PC-3 (cell line): ENCODE measurements around the gene UBE2B.

Experiments used
- EZH2 ChIP-seq: fragments of 300-600 bp; sonication (generic); IDR thresholded peaks from one replicate; pipeline ENCODE4 v1.6.1; 2017; ENCODE audit warnings: antibody characterized with exemption, mild to moderate bottlenecking, low read length; ENCODE audit not compliant: unreplicated experiment
- EZH2phosphoT487 ChIP-seq: fragments of 300-600 bp; sonication (generic); IDR thresholded peaks from 2 replicates; pipeline ENCODE4 v1.6.1; 2018; ENCODE audit warnings: mild to moderate bottlenecking, antibody characterized with exemption, low read length, borderline replicate concordance
- TF ChIP-seq, protein P1 (sequence below): fragments of 300-600 bp; sonication (generic); conservative IDR thresholded peaks from 2 replicates; pipeline ENCODE4 v1.5.1; 2017; ENCODE audit warnings: antibody characterized with exemption, low read depth, mild to moderate bottlenecking, low read length

DNA sequence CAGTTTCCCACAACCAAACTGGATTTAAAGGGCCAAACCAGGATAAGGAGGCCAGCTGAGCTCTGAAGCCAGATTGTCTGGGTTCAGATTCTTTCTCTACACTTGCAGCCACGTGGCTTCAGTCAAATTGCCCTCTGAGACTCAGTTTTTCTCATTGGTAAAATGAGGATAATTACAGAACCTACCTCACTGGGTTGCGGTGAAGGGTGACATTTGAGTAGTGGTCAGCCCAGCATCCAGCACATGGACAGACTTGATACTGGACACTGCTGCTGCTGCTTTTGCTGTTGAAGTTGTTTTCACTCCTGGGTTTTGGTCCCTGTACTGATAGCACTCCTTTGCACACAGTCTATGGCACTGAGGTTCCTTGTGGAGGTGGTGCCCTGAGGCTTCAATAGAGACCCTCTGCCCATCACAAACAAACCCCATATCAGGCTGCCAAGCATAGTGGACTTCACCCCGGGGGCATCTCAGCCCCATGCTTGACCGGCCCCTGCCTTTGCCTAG, 66.0 kb downstream of the UBE2B start:
- TF ChIP-seq, protein P1, sequence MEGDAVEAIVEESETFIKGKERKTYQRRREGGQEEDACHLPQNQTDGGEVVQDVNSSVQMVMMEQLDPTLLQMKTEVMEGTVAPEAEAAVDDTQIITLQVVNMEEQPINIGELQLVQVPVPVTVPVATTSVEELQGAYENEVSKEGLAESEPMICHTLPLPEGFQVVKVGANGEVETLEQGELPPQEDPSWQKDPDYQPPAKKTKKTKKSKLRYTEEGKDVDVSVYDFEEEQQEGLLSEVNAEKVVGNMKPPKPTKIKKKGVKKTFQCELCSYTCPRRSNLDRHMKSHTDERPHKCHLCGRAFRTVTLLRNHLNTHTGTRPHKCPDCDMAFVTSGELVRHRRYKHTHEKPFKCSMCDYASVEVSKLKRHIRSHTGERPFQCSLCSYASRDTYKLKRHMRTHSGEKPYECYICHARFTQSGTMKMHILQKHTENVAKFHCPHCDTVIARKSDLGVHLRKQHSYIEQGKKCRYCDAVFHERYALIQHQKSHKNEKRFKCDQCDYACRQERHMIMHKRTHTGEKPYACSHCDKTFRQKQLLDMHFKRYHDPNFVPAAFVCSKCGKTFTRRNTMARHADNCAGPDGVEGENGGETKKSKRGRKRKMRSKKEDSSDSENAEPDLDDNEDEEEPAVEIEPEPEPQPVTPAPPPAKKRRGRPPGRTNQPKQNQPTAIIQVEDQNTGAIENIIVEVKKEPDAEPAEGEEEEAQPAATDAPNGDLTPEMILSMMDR, result no peak
- TF ChIP-seq EZH2 (no peak), EZH2phosphoT487 (no peak)
